K562 (cell line): ENCODE measurements around the gene MAN2B1. TPM values are rescaled to one million over a fixed set of nuclear protein-coding genes. Genes with fewer than 3 reads are reported as not detected.
A peak's percentile ranks its signal among the peaks of the same experiment; 100 is the strongest.

ENCODE experiments used
- FOXA3 ChIP-seq, 2 experiments: fragments of 450-650 bp in 1 of 2; sonication (generic) in 1 of 2; formaldehyde crosslinking; IDR thresholded peaks in 1 of 2; conservative IDR thresholded peaks in 1 of 2; 2 replicates each; pipeline versions ENCODE4 v1.4.0 to v1.8.0; 2020 to 2022; ENCODE audit warnings: mild to moderate bottlenecking in 2 of 2, missing genetic modification reagents in 1 of 2
- HMG20A ChIP-seq: fragments of 450-650 bp; formaldehyde crosslinking; conservative IDR thresholded peaks from 2 replicates; pipeline ENCODE4 v1.4.0; 2020; ENCODE audit warnings: mild to moderate bottlenecking, mixed read lengths
- MAFF ChIP-seq: IDR thresholded peaks from 2 replicates; pipeline ENCODE4 v1.6.1; 2012; ENCODE audit warnings: low read length, improper control_type of control experiment
- POLR3G ChIP-seq: IDR thresholded peaks from 2 replicates; pipeline ENCODE4 v1.6.1; 2011; ENCODE audit not compliant: insufficient read length, insufficient replicate concordance; ENCODE audit errors: extremely low read depth
- RFX5 ChIP-seq: IDR thresholded peaks from 2 replicates; pipeline ENCODE4 v1.6.1; 2011; ENCODE audit warnings: low read depth, mild to moderate bottlenecking, improper control_type of control experiment, low read length
- ZC3H11A ChIP-seq: IDR thresholded peaks from 2 replicates; pipeline ENCODE4 v1.6.1; 2012; ENCODE audit warnings: low read depth, low read length, improper control_type of control experiment
- ZNF764 ChIP-seq: fragments of 250-450 bp; sonication (Bioruptor Pico); IDR thresholded peaks from 2 replicates; pipeline ENCODE4 v1.4.0; 2020; ENCODE audit warnings: low read depth, mild to moderate bottlenecking, moderate library complexity
- polyA plus RNA-seq, 8 experiments: library from polyadenylated mRNA; depleted of rRNA in 4 of 8; stranded (reverse) in 5 of 8; unstranded in 3 of 8; fragments of >200 nt; fragmentation: Nextera tagmentation in 2 of 8; fragmentation: Illumina TruSeq in 1 of 8; extraction: Ambion mirVana in 2 of 8; extraction: Trizol in 1 of 8; gene quantifications; 2 replicates each; pipeline versions ENCODE4 v1.2.1 to v1.2.3, GENCODE V29; 2011 to 2014; ENCODE audit warnings: inconsistent platforms in 1 of 8, missing spikeins in 1 of 8
- total RNA-seq, 7 experiments: library from RNA; depleted of rRNA in 6 of 7; stranded (reverse); fragments of >200 nt in 6 of 7; fragmentation: Illumina TruSeq in 2 of 7; extraction: Trizol in 2 of 7; gene quantifications; 2 replicates each; pipeline versions ENCODE4 v1.2.1 to v1.2.3, GENCODE V29; 2011 to 2021; ENCODE audit warnings: low replicate concordance in 1 of 7
- TF ChIP-seq, protein P1 (sequence below): fragments of 450-650 bp; IDR thresholded peaks from 2 replicates; pipeline ENCODE4 v1.6.1; 2016; ENCODE audit warnings: mild to moderate bottlenecking, moderate library complexity
- TF ChIP-seq, protein P2 (sequence below): fragments of 250-450 bp; sonication (Bioruptor Pico); IDR thresholded peaks from 2 replicates; pipeline ENCODE4 v1.5.0; 2021; ENCODE audit warnings: mild to moderate bottlenecking, borderline replicate concordance
- TF ChIP-seq, protein P3 (sequence below): fragments of 250-450 bp; sonication (Bioruptor Pico); IDR thresholded peaks from 2 replicates; pipeline ENCODE4 v1.8.0; 2021; ENCODE audit warnings: moderate library complexity, mild to moderate bottlenecking, inconsistent platforms

The MAN2B1 gene
- total and polyA plus RNA-seq, 9 of the 15 experiments (the other 6 are each of a cell fraction or from before 2014, with no cell fraction given) = 0.59 to 33.8 (median 11.4) TPM

- TF ChIP-seq, protein P1, sequence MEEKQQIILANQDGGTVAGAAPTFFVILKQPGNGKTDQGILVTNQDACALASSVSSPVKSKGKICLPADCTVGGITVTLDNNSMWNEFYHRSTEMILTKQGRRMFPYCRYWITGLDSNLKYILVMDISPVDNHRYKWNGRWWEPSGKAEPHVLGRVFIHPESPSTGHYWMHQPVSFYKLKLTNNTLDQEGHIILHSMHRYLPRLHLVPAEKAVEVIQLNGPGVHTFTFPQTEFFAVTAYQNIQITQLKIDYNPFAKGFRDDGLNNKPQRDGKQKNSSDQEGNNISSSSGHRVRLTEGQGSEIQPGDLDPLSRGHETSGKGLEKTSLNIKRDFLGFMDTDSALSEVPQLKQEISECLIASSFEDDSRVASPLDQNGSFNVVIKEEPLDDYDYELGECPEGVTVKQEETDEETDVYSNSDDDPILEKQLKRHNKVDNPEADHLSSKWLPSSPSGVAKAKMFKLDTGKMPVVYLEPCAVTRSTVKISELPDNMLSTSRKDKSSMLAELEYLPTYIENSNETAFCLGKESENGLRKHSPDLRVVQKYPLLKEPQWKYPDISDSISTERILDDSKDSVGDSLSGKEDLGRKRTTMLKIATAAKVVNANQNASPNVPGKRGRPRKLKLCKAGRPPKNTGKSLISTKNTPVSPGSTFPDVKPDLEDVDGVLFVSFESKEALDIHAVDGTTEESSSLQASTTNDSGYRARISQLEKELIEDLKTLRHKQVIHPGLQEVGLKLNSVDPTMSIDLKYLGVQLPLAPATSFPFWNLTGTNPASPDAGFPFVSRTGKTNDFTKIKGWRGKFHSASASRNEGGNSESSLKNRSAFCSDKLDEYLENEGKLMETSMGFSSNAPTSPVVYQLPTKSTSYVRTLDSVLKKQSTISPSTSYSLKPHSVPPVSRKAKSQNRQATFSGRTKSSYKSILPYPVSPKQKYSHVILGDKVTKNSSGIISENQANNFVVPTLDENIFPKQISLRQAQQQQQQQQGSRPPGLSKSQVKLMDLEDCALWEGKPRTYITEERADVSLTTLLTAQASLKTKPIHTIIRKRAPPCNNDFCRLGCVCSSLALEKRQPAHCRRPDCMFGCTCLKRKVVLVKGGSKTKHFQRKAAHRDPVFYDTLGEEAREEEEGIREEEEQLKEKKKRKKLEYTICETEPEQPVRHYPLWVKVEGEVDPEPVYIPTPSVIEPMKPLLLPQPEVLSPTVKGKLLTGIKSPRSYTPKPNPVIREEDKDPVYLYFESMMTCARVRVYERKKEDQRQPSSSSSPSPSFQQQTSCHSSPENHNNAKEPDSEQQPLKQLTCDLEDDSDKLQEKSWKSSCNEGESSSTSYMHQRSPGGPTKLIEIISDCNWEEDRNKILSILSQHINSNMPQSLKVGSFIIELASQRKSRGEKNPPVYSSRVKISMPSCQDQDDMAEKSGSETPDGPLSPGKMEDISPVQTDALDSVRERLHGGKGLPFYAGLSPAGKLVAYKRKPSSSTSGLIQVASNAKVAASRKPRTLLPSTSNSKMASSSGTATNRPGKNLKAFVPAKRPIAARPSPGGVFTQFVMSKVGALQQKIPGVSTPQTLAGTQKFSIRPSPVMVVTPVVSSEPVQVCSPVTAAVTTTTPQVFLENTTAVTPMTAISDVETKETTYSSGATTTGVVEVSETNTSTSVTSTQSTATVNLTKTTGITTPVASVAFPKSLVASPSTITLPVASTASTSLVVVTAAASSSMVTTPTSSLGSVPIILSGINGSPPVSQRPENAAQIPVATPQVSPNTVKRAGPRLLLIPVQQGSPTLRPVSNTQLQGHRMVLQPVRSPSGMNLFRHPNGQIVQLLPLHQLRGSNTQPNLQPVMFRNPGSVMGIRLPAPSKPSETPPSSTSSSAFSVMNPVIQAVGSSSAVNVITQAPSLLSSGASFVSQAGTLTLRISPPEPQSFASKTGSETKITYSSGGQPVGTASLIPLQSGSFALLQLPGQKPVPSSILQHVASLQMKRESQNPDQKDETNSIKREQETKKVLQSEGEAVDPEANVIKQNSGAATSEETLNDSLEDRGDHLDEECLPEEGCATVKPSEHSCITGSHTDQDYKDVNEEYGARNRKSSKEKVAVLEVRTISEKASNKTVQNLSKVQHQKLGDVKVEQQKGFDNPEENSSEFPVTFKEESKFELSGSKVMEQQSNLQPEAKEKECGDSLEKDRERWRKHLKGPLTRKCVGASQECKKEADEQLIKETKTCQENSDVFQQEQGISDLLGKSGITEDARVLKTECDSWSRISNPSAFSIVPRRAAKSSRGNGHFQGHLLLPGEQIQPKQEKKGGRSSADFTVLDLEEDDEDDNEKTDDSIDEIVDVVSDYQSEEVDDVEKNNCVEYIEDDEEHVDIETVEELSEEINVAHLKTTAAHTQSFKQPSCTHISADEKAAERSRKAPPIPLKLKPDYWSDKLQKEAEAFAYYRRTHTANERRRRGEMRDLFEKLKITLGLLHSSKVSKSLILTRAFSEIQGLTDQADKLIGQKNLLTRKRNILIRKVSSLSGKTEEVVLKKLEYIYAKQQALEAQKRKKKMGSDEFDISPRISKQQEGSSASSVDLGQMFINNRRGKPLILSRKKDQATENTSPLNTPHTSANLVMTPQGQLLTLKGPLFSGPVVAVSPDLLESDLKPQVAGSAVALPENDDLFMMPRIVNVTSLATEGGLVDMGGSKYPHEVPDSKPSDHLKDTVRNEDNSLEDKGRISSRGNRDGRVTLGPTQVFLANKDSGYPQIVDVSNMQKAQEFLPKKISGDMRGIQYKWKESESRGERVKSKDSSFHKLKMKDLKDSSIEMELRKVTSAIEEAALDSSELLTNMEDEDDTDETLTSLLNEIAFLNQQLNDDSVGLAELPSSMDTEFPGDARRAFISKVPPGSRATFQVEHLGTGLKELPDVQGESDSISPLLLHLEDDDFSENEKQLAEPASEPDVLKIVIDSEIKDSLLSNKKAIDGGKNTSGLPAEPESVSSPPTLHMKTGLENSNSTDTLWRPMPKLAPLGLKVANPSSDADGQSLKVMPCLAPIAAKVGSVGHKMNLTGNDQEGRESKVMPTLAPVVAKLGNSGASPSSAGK = peak; percentile 61; the same call in 1 of the 2 replicates
- TF ChIP-seq ZC3H11A (no peak), RFX5 (no peak), ZNF764 (no peak), POLR3G (no peak), MAFF (no peak), FOXA3 (CRISPR knock-in tag; conservative IDR thresholded peaks at IDR 0.05 in 1 of 2, IDR thresholded peaks at IDR 0.05 in 1 of 2) (no peak), HMG20A (CRISPR knock-in tag) (no peak)
- TF ChIP-seq, protein P2, sequence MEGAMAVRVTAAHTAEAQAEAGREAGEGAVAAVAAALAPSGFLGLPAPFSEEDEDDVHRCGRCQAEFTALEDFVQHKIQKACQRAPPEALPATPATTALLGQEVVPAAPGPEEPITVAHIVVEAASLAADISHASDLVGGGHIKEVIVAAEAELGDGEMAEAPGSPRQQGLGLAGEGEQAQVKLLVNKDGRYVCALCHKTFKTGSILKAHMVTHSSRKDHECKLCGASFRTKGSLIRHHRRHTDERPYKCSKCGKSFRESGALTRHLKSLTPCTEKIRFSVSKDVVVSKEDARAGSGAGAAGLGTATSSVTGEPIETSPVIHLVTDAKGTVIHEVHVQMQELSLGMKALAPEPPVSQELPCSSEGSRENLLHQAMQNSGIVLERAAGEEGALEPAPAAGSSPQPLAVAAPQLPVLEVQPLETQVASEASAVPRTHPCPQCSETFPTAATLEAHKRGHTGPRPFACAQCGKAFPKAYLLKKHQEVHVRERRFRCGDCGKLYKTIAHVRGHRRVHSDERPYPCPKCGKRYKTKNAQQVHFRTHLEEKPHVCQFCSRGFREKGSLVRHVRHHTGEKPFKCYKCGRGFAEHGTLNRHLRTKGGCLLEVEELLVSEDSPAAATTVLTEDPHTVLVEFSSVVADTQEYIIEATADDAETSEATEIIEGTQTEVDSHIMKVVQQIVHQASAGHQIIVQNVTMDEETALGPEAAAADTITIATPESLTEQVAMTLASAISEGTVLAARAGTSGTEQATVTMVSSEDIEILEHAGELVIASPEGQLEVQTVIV (CRISPR knock-in tag) = no peak
- TF ChIP-seq, protein P3, sequence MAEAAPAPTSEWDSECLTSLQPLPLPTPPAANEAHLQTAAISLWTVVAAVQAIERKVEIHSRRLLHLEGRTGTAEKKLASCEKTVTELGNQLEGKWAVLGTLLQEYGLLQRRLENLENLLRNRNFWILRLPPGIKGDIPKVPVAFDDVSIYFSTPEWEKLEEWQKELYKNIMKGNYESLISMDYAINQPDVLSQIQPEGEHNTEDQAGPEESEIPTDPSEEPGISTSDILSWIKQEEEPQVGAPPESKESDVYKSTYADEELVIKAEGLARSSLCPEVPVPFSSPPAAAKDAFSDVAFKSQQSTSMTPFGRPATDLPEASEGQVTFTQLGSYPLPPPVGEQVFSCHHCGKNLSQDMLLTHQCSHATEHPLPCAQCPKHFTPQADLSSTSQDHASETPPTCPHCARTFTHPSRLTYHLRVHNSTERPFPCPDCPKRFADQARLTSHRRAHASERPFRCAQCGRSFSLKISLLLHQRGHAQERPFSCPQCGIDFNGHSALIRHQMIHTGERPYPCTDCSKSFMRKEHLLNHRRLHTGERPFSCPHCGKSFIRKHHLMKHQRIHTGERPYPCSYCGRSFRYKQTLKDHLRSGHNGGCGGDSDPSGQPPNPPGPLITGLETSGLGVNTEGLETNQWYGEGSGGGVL (CRISPR knock-in tag) = no peak
These were observed 3.0 kb upstream of the MAN2B1 start (continued) for GRCh38 chr19:12669270-12670158.
